PC-3 (cell line): ENCODE results near the gene PRSS38. TPM values are rescaled to one million over a fixed set of nuclear protein-coding genes. Genes with fewer than 3 reads are reported as not detected.
"Not testable (repeated sequence)": the region's sequence is repeated elsewhere in the genome, so short reads cannot be mapped to it uniquely, and the experiment has no call there.

ENCODE experiments used
- ATAC-seq: fragments of 200-7000 bp; cut with Tn5 transposase; 2 replicates; pipeline ENCODE4 v1.9.1; 2020; ENCODE audit warnings: mild to moderate bottlenecking, moderate library complexity
- BruUV-seq: library from RNA; stranded (reverse); fragments of 400-500 nt; replicated peaks from 2 replicates; lab custom pipeline; 2021; lab: Mats Ljungman, UMichigan
- CTCF ChIA-PET: fragments of 300-600 bp; sonication (Branson Sonifier 250); formaldehyde crosslinking; loops from one replicate; lab custom pipeline; 2022; ENCODE audit warnings: antibody characterized with exemption; lab: Charles Lee
- POLR2A ChIA-PET: fragments of 300-600 bp; sonication (Branson Sonifier 250); formaldehyde crosslinking; loops from one replicate; lab custom pipeline; 2022; ENCODE audit warnings: antibody characterized with exemption; ENCODE audit not compliant: unreplicated experiment; lab: Charles Lee
- DNase-seq: peaks from one replicate; pipeline ENCODE4 v3.0.0-alpha.2; 2015
- H2AFZ ChIP-seq: fragments of 300-600 bp; sonication (generic); 2 replicates; pipeline ENCODE4 v1.6.0; 2016; ENCODE audit warnings: antibody characterized with exemption, low read length
- H3F3A ChIP-seq: fragments of 300-600 bp; sonication (generic); one replicate; pipeline ENCODE4 v1.6.0; 2017; ENCODE audit warnings: antibody characterized with exemption, low read length, control low read depth, mild to moderate bottlenecking; ENCODE audit not compliant: unreplicated experiment
- H3K27ac ChIP-seq: fragments of 300-600 bp; sonication (generic); 2 replicates; pipeline ENCODE4 v1.5.1; 2016; ENCODE audit warnings: mild to moderate bottlenecking, low read length
- H3K27me3 ChIP-seq: fragments of 300-600 bp; sonication (generic); 2 replicates; pipeline ENCODE4 v1.6.1; 2016; ENCODE audit warnings: low read length, mixed read lengths
- H3K36me3 ChIP-seq: fragments of 300-600 bp; sonication (generic); 2 replicates; pipeline ENCODE4 v1.6.1; 2016; ENCODE audit warnings: low read depth, mixed run types, low read length, mixed read lengths
- H3K4me1 ChIP-seq: fragments of 300-600 bp; sonication (generic); 2 replicates; pipeline ENCODE4 v1.5.1; 2016; ENCODE audit warnings: low read length; ENCODE audit not compliant: insufficient read depth
- H3K4me2 ChIP-seq: fragments of 300-600 bp; sonication (generic); 2 replicates; pipeline ENCODE4 v1.6.0; 2016; ENCODE audit warnings: low read length
- H3K4me3 ChIP-seq: fragments of 300-600 bp; sonication (generic); 2 replicates; pipeline ENCODE4 v1.5.1; 2016; ENCODE audit warnings: mild to moderate bottlenecking, low read length, mixed read lengths
- H3K79me2 ChIP-seq: fragments of 300-600 bp; sonication (generic); 2 replicates; pipeline ENCODE4 v1.6.1; 2017; ENCODE audit warnings: low read length, mixed read lengths
- H3K9ac ChIP-seq: fragments of 300-600 bp; sonication (generic); 2 replicates; pipeline ENCODE4 v1.6.0; 2016; ENCODE audit warnings: mild to moderate bottlenecking, low read length
- H3K9me2 ChIP-seq: fragments of 300-600 bp; sonication (generic); replicated peaks from 2 replicates; pipeline ENCODE4 v1.6.1; 2016; ENCODE audit warnings: mixed run types, low read length, mixed read lengths
- H3K9me3 ChIP-seq: fragments of 300-600 bp; sonication (generic); 2 replicates; pipeline ENCODE4 v1.6.1; 2016; ENCODE audit warnings: low read length, mixed read lengths
- H4K20me1 ChIP-seq: fragments of 300-600 bp; sonication (generic); 2 replicates; pipeline ENCODE4 v1.6.1; 2016; ENCODE audit warnings: low read length, mixed read lengths
- CTCF ChIP-seq: fragments of 300-600 bp; sonication (generic); conservative IDR thresholded peaks from 2 replicates; pipeline ENCODE4 v1.5.1; 2017; ENCODE audit warnings: antibody characterized with exemption, low read depth, mild to moderate bottlenecking, low read length
- EZH2 ChIP-seq: fragments of 300-600 bp; sonication (generic); IDR thresholded peaks from one replicate; pipeline ENCODE4 v1.6.1; 2017; ENCODE audit warnings: antibody characterized with exemption, mild to moderate bottlenecking, low read length; ENCODE audit not compliant: unreplicated experiment
- EZH2phosphoT487 ChIP-seq: fragments of 300-600 bp; sonication (generic); IDR thresholded peaks from 2 replicates; pipeline ENCODE4 v1.6.1; 2018; ENCODE audit warnings: mild to moderate bottlenecking, antibody characterized with exemption, low read length, borderline replicate concordance
- intact Hi-C: fragments of 100-400 bp; cut with micrococcal nuclease; formaldehyde crosslinking; loops from 2 replicates; pipeline ENCODE4 v1.9.0; 2023
- total RNA-seq: library from RNA; depleted of rRNA; stranded (reverse); fragments of >200 nt; gene quantifications from 2 replicates; pipeline ENCODE4 v1.2.3, GENCODE V29; 2014

The PRSS38 gene
- total RNA-seq, 1 experiment from 2014 or later = not detected

GRCh38 chr1:227846265-227846858 lies 30.9 kb downstream of the PRSS38 start:
- H3K9me3 ChIP-seq = no peaks in the 10 kb centered on the region
- ChIA-PET CTCF (no interaction called here), POLR2A (no interaction called here)
- no peak overlapping the region for H3K4me3 ChIP-seq
- no TSS peak for BruUV-seq
- intact Hi-C loops = no loop called here
- no peak overlapping the region for H3K4me2 ChIP-seq
- no peaks in the 10 kb centered on the region for H3K27me3 ChIP-seq
- H2AFZ ChIP-seq = no peak overlapping the region
- ATAC-seq (peak; percentile 43), DNase-seq (peak; percentile 18)
- TF ChIP-seq CTCF (no peak), EZH2phosphoT487 (no peak), EZH2 (no peak)
- H3K36me3 ChIP-seq = no peaks in the 10 kb centered on the region
- H3K9me2 ChIP-seq = no peaks in the 10 kb centered on the region
- no peaks in the 10 kb centered on the region for H3F3A ChIP-seq
- no peaks in the 10 kb centered on the region for H3K79me2 ChIP-seq
- H3K9ac ChIP-seq = no peak overlapping the region
- no peak overlapping the region for H3K27ac ChIP-seq
- H4K20me1 ChIP-seq = no peaks in the 10 kb centered on the region
- H3K4me1 ChIP-seq = 0 out of 2 replicates have a peak, but pooled peaks cover 6% of the 10 kb centered on the region

GRCh38 chr1:227847046-227847445 lies 31.6 kb downstream of the PRSS38 start:
- CTCF ChIA-PET, BruUV-seq, H4K20me1 ChIP-seq, H3K9me2 ChIP-seq, DNase-seq, H3K4me3 ChIP-seq, H3K9me3 ChIP-seq, H3K4me1 ChIP-seq, H3K27ac ChIP-seq, H3K79me2 ChIP-seq, ATAC-seq, H3K36me3 ChIP-seq, POLR2A ChIA-PET, H3K9ac ChIP-seq, H2AFZ ChIP-seq, H3F3A ChIP-seq, H3K27me3 ChIP-seq, H3K4me2 ChIP-seq, intact Hi-C loops: not testable (repeated sequence)

- no TSS peak for BruUV-seq
- Histone ChIP-seq H4K20me1 (no peaks in the 10 kb centered on the region), H3K4me3 (no peak overlapping the region), H3K9me2 (no peaks in the 10 kb centered on the region), H3K4me2 (no peak overlapping the region), H3F3A (no peaks in the 10 kb centered on the region), H2AFZ (no peak overlapping the region), H3K36me3 (no peaks in the 10 kb centered on the region), H3K27ac (no peak overlapping the region), H3K4me1 (0 out of 2 replicates have a peak, but pooled peaks cover 6% of the 10 kb centered on the region), H3K79me2 (no peaks in the 10 kb centered on the region), H3K9ac (no peak overlapping the region), H3K27me3 (no peaks in the 10 kb centered on the region), H3K9me3 (no peaks in the 10 kb centered on the region)
- ChIA-PET POLR2A (no interaction called here), CTCF (no interaction called here)
- ATAC-seq (no peak), DNase-seq (no peak)
- intact Hi-C loops = no loop called here
- TF ChIP-seq EZH2 (no peak), EZH2phosphoT487 (no peak), CTCF (no peak)
Observed at GRCh38 chr1:227848430-227848932, 33.0 kb downstream of the PRSS38 start.
